KBM-7 (cell line): Measurements from ENCODE around the gene EBF4.
"Not testable (repeated sequence)": the region's sequence is repeated elsewhere in the genome, so short reads cannot be mapped to it uniquely, and the experiment has no call there.

ENCODE experiments used
- DNase-seq: peaks from one replicate; pipeline ENCODE4 v3.0.0-alpha.2; 2015
- in situ Hi-C: fragments of 300-500 bp; cut with MboI; formaldehyde crosslinking; loops from 2 replicates; pipeline ENCODE4 v1.14.3; 2020; ENCODE audit warnings: low sequenced_read_pairs, low pct_unique_long_range_greater_than_20kb, mixed read lengths

Gene EBF4

DNA sequence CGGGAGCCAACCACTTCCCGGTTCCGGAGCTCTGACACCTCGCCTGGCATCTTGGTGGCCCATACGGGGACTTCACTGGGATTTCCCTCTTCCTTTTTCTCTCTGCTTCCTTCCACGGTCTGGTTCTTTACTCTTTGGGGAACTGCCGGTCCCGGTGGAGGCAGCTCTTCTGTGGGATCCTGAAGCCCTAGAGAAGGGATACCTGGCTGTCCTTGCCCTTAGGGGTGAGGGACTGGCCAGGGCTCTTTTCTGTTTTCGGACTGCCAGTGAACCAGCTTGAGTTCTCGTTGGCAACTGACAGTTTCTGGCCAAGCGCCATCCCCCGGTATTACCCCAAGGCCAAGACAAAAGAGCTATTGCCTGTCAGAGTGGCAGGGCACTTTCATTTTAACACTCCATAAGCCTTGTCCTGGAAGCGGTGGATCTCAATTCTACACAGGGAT lies 108.7 kb downstream of the EBF4 start:
- in situ Hi-C loops: no loop called here

DNA sequence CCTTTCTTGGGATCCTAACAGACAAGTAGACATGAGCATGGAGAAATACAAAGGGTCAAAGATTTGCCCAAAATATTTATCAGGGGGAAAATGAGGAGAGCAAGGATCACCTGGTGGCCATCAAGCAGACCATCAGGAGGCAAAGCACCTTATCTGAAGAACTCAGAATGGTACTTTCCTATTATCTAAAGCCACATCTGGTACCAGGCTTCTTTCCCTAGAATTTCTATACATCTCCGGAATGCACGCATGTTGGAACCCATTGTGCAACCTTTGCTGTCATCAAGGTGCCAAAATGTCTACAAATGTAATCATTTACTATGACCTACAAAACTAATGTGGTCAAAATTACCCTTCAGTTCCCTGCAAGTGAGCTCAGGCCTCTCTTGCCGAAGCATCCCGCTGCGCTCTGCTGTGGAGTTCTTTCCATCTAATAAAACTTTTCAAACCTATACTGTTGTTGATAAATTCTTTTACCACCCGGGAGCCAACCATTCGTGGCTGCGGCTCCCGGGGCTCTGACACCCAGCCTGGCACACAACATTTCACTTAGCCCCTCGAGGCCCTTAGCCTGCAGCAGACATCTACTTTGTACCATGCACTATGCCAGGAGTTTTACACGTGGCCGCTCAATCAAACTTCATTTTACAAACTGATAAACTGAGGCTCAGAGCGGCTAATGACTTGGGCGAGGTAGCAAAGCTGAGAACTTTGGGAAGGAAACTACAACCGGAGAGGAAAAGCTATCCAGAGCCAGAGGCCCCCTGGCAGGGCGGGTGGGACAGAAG lies 111.7 kb downstream of the EBF4 start:
- no peak for DNase-seq
- in situ Hi-C loops: no loop called here

More for the DNA sequence above, 108.7 kb downstream of the EBF4 start:
- DNase-seq: no peak

GRCh38 chr20:2804852-2805688 lies 112.5 kb downstream of the EBF4 start:
- in situ Hi-C loops: no loop called here
- DNase-seq: no peak

- in situ Hi-C loops: no loop called here
- DNase-seq: no peak
Measured at GRCh38 chr20:2805689-2806350, 113.2 kb downstream of the EBF4 start.

- no peak for DNase-seq
- in situ Hi-C loops: no loop called here
Measured at GRCh38 chr20:2806351-2806701, 113.7 kb downstream of the EBF4 start.

DNA sequence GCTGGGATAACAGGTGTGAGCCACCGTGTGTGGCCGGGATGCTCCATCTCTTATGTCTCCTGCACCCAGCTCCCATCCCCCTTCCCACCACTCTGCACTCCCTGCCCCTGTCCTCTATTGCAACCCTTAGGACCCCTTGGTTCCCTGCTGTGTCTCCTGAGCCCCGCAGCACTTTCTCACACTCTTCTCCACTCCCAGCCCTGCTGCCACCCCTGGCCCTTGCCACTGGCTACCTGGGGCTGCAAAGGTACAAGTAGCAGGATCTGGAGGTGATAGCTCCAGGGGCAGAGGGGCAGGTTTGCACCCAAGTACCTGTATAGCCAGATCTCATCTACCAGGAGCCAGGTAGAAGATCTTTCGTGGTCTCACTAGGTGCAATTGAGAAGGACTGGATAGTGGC lies 114.4 kb downstream of the EBF4 start:
- no peak for DNase-seq
- in situ Hi-C loops: no loop called here

- DNase-seq, in situ Hi-C loops: not testable (repeated sequence)
Measured at GRCh38 chr20:2807929-2808328, 115.3 kb downstream of the EBF4 start.

GRCh38 chr20:2809690-2810089 lies 117.1 kb downstream of the EBF4 start:
- no peak for DNase-seq
- in situ Hi-C loops: no loop called here
